ENCODE data around the gene CCDC121.
"Not testable (repeated sequence)": the region's sequence is repeated elsewhere in the genome, so short reads cannot be mapped to it uniquely, and the experiment has no call there.

CCDC121 gene

DNA sequence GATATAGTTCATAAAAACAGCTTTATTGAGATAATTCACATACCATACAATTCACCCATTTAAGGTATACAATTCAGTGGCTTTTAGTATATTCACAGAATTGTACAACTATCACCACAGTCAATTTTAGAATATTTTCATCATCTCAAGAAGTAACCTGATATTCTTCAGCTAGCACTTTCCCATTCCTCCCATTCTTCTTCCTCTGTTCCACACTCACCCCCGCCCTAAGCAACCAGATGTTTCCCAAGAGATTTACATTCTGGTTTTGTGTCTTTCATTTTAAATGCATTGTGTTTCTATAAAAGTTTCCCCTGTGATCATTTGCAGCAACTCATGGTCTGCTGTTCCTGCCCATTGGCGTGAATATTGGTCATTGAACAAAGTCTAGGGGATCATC, 5.5 kb upstream of the CCDC121 start:
- no peak for DNase-seq

DNA sequence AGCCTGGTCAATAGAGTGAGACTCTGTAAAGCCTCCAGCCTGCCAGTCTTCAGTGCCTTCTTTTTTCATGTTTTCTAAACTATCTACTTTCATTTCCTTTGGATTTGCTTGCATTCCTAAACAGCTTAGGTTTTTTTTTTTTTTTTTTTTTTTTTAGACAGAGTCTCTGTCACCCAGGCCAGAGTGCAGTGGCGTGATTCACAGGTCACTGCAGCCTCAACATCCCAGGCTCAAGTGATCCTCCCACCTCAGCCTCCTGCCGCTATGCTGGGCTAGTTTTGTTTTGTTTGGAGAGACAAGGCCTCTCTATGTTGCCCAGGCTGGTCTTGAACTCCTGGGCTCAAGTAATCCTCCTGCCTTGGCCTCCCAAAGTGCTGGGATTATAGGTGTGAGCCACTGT, 1.4 kb upstream of the CCDC121 start:
- not testable (repeated sequence) for DNase-seq

DNA sequence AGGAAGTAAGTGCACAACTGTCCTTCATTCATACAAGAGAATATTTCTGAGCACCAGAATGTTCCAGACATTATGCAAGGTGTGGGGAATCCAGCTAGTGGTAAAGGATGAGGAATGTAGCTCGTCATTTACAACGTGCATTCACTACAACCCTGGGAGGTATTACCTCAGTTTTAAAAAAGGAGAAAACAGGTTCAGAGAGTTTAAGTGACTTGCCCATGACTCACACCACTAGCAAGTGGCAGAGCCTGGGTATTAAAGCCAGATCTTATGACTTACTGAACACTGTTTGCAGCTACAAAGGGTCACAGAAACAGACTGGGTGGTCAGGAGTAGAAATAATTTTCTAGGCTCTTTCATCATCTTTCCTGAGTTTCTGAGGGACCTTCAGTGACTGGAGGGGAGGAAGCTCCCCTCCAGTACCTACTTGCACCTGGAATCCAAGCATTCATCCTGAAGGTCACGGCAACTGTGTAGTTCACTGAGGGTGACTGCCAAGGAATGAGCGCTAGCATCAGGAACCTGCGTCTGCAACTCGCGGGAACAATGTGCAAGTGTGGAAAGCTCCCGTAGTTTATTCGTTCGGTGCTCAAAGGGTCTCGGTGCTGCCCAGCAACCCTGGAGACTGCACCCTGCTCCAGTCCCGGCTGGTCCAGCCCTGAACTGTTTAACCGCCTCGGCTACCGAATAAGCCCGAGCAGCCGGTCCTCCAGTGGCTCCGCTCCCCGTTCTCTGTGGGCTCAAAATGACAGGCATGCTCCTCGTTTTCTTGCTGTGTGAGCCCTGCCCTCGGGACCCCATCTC, 647 bp downstream of the CCDC121 start:
- DNase-seq = peak; percentile 41

DNA sequence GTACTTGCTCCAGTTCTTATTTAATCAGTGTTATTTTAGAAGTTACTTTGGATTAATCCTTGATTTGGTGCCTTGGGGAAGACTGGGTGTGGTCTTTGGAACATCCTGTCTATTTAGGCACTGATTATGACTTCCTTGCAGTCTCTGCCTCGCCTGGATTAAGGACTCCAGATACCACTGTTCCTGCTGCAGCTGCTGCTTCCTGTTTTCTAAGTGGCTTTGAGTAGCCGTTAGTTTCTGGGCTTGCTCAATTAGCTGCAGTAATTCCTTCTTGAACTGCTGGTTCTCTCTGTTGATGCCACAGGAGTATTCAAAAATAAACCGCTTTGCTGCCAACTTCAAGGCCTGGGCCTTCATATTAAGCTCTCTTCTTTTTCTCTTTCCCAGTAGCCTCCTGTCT, 1.9 kb downstream of the CCDC121 start:
- peak; percentile 38 for DNase-seq

DNA sequence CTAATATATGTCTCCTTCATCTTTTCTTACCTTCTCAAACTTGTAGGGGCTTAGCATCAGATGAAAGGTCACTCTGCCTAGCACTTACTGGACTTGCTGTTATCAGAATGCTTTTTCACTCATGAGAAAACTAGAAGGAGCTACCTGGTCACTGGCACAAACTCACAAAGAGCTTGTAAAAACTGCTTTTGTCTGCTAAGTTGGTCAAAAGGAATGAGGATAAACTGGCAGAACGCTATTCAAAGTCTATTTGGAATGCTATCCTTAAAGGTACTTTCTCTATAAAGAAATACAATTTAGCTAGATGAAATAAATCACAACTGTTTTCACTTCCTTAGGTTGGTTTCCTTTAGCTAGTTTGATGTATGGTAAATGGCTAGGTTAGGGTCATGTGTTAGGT, 2.5 kb downstream of the CCDC121 start:
- DNase-seq = not testable (repeated sequence)

DNA sequence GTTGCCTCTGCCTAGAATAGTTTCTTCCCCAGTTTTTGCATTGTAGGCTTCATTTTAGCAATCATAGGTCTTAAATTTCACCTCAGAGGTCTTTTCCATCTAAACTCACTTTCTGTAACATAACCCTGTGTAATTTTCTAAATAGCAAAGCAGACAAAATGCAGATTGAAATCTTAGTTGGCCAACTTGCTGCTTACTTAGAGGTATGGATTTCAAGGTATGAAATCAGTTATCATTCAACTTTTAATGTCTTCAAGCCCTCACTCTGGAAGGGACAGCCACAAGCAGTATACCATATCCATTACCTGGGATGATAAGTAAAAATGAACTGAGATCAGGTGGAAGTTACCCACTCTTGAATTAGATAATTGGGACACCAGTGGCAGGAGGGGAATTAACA, 3.9 kb downstream of the CCDC121 start:
- no peak for DNase-seq

DNA sequence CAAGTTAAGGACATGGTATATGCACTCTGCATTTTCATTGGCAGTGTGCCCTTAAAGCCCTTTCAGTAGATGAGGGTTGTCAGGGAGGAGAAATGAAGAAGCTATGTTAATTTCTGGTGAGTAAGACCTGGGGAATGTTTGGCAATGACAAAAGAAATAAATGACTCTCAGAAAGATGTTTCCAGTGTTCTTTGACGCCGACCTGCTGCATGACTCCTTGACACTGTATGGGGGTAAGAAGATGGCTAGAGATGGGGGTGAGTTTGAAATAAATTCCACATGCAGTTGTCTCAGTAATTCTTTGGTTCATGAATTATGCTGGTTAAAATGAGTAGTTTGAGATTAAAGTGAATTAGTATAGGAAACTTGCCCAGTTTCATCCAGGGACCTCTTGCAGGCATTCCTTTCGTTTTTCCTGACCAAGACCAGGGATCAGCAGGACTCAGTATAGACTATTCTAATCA, 5.9 kb downstream of the CCDC121 start:
- no peak for DNase-seq

DNA sequence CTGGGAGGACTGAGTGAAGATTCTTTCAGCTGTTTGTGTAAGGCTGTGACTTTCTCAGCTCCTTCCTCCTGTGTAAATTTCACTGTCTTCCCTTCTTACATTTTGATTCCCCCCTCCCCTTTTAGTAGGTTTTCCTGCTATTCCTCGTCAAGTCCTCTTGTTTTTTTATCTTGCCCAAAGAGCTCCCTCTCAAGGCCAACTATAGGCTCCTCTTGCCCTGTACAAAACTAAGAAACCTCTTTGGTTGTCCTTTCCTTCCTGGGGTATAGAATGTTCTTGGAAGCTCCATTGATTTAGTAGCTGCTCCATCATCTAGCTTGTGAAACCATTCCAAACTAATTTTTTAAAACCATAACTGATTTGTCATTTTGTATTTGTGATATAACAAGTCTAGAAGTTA, 7.3 kb downstream of the CCDC121 start:
- DNase-seq = no peak

DNA sequence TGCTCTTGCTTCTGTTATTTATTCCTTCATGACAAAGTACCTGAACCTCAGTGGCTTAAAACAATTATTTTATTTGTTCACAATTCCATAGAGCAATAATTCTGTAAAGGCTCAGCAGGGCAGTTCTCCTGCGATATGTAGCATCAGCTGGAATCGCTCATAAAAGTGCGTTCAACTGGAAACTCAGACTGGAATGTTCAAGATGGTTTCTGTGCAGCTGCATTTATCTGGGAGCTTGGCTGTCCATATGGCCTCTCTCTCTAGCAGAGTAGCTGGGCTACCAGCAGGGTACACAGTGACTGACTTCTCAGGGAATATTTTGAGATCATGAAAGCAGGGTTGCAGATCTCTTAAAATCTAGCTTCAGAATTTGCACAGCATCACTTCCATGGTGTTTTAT, 13.5 kb downstream of the CCDC121 start:
- no peak for DNase-seq

DNA sequence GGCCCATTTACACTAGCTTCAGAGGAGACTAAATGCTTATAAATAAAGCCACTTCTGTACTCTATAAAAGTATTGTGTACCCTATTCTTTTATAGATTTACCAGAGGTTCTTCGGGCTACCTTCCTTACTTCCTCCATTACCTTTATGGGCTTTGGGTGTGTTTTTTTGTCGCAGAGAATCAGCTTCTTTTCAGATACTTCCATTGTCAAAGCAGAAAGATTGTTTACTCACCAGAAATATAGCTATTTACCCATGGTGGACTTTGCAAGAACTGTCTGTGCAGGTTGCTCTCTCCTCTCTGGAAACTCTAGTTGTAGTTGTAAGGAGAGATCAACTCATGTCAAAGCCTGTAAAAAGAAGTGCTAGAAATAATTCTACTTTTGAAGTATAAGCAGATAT, 14.8 kb downstream of the CCDC121 start:
- no peak for DNase-seq

DNA sequence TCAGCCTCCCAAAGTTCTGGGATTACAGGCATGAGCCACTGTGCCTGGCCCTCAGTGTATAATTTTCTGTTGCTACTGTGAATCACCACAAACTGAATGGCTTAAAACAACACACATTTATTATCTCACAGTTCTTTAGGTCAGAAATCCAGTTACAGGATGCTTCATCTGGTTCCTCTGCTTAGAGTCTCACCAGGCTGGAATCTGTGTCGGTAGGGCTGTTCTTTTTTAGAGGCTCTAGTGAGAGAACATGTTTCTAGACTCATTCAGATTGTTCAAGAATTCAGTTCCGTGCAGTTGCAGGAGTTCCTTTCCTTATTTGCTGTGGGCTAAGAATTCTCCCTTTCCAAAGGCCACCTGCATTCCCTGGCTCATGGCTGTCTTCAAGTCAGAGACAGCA, 22.2 kb downstream of the CCDC121 start:
- no peak for DNase-seq

DNA sequence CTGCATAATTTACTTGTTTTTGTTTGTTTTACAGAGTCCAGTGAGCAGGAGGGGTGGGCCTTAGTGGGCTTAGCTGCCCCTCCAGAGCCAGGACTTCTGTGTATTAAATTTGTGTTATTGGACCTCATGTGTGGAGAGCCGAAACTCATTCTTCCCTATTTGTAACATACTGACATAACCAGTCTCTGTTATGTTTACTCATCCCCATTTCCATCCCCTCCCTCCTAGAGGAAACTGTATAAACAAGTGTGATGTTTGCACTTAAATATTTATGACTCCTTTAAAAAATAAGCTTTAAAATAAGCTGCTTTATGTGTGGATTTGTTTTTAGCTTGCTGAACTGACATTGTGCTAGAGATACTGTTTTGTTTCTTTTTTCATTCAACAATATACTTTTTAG, 32.2 kb downstream of the CCDC121 start:
- no peak for DNase-seq

DNA sequence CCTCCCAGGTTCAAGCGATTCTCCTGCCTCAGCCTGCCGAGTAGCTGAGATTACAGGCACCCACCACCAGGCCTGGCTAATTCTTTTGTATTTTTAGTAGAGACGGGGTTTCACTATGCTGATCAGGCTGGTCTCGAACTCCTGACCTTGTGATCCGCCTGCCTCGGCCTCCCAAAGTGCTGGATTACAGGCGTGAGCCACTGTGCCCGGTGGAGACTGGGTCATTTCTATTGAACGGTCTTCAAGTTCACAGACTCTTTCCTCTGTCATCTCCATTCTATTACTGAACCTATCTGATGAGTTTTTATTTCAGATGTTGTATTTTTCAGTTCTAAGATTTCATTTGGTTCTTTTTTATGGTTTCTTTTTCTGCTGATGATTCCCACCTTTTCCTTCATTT, 33.4 kb downstream of the CCDC121 start:
- not testable (repeated sequence) for DNase-seq

DNA sequence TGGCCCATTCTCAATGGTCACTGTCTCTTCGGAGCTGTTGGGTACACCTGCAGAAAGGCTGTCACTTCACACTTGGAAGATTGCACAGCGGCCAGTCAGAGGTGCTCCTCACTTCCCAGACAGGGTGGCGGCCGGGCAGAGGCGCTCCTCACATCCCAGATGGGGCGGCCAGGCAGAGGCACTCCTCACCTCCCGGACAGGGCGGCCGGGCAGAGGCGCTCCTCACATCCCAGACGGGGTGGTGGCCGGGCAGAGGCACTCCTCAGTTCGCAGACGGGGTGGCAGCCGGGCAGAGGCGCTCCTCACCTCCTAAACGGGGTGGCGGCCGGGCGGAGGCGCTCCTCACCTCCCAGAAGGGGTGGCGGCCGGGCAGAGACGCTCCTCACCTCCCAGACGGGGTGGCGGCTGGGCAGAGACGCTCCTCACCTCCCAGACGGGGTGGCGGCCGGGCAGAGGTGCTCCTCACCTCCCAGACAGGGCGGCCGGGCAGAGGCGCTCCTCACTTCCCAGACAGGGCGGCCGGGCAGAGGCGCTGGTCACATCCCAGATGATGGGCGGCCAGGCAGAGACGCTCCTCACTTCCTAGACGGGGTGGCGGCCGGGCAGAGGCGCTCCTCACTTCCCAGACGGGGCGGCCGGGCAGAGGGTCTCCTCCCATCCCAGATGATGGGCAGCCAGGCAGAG, 34.6 kb downstream of the CCDC121 start:
- DNase-seq = not testable (repeated sequence)

DNA sequence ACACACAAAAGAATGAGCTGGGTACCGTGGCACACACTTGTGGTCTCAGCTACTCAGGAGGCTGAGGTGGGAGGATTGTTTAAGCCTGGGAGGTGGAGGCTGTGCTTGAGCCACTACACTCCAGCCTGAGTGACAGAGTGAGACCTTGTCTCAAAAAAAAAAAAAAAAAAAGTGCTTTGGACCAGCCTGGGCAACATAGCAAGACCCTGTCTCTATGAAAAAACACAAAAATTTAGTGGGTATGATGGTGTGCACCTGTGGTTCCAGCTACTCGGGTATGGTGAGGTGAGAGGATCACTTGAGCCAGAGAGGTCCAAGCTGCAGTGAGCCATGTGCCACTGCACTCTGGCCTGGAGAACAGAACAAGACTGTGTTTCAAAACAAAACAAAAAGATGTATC, 35.6 kb downstream of the CCDC121 start:
- DNase-seq = no peak

DNA sequence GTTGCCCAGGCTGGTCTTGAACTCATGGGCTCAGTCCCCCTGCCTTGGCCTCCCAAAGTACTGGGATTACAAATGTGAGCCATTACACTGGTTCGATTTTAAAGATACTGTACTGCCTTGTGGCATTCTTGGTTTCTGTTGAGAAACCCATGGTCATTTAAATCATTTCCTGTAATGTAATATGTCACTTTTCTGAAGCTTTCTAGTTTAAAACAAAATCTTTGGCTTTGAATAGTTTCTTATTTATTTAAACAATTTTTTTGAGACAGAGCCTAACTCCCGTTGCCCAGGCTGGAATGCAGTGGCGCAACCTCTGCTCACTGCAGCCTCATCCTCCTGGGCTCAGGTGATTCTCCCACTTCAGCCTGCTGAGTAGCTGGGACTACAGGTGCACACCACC, 37.1 kb downstream of the CCDC121 start:
- DNase-seq = no peak

DNA sequence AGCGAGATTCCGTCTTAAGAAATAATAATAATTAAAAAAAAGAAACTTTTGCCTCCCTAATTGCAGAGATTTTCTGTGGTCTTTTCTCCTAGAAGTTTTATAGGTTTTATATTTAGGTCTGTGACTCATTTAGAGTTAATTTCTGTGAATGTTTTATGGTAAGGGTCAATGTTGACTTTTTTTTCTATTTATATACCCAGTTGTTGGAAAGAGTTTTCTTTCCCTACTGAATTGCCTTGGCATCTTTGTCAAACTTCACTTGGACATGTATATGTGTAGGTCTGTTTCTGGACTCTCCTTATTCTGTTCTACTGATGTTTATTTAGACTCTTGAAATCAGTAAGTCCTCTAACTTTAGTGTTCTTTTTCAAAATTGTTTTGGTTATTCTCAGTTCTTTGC, 40.5 kb downstream of the CCDC121 start:
- DNase-seq = no peak

DNA sequence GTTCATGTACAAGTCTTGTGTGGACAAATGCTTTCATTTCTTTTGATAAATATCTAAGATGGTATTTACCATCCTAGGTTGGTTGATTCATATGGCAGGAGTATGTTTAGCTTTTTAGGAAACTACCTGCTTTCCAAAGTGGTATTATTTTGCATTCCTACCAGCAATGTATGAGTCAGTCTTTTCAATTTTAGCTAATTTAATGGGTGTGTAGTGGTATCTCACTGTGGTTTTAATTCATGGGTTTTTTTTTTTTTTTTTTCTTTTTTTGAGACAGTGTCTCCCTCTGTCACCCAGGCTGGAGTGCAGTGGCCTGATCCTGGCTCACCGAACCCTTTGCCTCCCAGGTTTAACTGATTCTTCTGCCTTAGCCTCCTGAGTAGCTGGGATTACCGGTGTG, 41.8 kb downstream of the CCDC121 start:
- no peak for DNase-seq

DNA sequence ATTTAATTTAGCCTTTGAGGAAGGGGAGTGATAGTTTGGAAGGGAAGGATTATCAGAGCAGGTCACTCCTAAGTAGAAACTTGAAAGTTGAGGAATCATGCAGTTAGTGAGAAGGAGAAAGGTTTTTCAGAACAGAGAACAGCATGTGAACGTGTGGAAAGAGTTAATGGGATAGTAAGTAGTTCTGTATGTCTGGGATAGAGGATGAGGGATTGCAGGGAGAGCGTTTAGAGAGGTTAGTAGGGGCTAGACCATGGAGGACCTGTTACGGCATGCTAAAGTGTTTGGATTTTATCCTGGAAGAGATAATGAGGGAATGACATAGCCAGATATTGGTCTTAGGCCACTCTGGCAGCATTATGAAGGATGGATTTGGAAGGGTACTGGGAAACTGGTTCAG, 44.2 kb downstream of the CCDC121 start:
- DNase-seq = no peak

DNA sequence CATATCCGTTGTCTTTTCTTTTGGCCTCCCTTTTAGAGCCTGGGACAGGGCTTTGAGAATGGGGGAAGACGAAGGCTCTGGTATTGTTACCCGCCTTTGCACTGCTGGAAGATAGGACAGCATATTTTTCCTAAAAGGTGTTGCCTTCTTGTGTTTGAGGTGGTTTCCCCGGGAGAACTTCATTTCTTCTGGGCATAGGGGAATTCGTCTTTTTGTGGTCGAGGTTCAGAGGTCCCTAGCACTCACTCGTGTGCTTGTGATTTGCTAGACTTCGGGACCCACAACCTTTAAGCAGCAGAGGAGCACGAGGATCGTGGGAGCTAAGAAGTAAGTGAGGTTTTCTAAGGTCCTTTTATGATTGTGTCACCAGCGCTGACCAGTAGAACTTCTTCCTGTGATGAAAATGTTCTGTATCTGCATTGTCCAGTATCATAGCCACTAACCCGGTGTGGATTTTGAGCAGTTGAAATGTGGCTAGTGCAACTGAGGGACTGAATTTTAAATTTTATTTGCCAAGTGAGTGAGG, 45.4 kb downstream of the CCDC121 start:
- no peak for DNase-seq

DNA sequence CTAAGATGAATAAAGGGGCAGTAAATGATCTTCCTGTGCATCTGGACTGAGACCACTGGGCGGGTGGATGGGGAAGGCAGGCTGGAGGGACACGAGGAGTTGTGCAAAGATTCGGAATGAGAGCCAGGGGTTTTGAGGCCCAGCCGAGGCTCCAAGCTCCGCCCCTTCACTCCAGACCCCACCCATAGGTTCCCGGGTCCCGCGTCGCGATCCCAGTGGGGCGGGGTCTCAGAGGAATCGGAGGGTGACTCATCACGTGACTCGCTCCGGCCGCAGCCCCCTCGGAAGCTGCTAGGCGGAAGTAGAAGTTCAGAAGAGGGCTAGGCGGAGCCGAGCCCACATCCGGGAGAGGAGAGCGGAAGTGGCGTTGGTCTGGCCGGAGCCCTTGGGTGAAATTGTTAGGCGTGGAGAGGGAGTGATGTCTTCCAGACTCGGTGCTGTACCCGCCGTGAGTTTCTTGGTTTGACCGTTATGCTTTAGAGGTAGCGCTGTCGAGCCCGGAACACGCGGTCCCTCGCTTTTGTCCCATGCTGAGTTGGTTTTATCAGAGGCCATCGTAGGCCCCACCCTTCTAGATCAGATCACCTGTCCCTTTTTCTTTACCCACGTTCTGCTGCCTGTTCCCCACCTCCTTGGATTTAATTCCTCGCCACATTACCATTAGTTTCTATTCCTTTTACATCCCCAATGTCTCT, 46.0 kb downstream of the CCDC121 start, which contains the start of gene ZNF512:
TSS of gene ZNF512 (plus strand) at position 348 of the 695 bp plus-strand sequence. CDS start at position 419, 71 bp downstream.
- DNase-seq = peak; percentile 89

DNA sequence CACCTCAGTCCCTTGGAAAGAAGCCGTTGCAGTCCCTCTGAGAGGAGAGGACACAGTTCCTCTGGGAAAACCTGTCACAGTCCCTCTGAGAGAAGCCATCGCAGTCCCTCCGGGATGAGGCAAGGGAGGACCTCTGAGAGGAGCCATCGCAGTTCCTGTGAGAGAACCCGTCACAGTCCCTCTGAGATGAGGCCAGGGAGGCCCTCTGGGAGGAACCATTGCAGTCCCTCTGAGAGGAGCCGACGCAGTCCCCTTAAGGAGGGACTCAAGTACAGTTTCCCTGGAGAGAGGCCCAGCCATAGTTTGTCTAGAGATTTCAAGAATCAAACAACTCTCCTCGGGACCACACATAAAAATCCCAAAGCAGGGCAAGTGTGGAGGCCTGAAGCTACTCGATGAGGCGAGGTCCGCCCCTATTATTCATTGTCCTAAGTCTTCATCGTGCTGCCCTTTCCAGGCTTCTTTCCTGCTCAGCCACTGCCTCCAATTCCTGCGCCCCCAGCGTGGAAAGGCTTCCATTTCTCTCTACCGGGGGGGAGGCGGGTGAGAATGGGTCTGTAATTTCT, 46.6 kb downstream of the CCDC121 start:
- no peak for DNase-seq
